MM.1S (cell line): ENCODE measurements around the gene CACNA1C.

Experiments used
- CTCF ChIP-seq: fragments of 300-600 bp; sonication (generic); IDR thresholded peaks from 2 replicates; pipeline ENCODE4 v1.5.1; 2016; ENCODE audit warnings: antibody characterized with exemption, low read length, mixed read lengths
- EZH2 ChIP-seq: fragments of 300-600 bp; sonication (generic); optimal IDR thresholded peaks from 2 replicates; pipeline ENCODE3; 2017; ENCODE audit warnings: low read depth, mild to moderate bottlenecking, antibody characterized with exemption, low read length, mixed read lengths

GRCh38 chr12:2319136-2319535, 266.3 kb downstream of the CACNA1C start:
- no peak for TF ChIP-seq CTCF
- no peak for TF ChIP-seq EZH2
